Measurements from ENCODE around the gene SYNGR1.

The SYNGR1 gene

DNA sequence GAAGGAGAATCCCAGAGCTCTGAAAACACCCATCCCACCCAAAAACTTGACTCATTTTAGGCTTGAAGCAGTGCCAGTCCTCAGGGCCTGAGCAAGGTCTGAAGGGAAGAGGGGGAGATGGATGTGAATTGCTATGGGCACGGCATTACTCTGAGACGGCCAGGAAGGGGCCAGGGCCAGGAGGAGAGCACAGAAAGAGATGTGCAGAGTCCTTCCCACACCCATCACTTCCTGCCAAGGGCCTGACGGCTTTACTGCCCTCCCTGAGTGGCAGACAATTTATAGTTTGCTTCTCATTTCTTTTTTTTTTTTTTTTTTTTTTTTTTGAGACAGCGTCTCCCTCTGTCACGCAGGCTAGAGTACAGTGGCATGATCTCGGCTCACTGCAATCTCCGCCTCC is 72.3 kb downstream of the SYNGR1 start:
- no peak for DNase-seq (ENCODE audit: low spot score)
- in situ Hi-C loops (cut with MboI; ENCODE audit: low sequenced_read_pairs, unreplicated experiment): no loop called here
- TF ChIP-seq, protein P1, sequence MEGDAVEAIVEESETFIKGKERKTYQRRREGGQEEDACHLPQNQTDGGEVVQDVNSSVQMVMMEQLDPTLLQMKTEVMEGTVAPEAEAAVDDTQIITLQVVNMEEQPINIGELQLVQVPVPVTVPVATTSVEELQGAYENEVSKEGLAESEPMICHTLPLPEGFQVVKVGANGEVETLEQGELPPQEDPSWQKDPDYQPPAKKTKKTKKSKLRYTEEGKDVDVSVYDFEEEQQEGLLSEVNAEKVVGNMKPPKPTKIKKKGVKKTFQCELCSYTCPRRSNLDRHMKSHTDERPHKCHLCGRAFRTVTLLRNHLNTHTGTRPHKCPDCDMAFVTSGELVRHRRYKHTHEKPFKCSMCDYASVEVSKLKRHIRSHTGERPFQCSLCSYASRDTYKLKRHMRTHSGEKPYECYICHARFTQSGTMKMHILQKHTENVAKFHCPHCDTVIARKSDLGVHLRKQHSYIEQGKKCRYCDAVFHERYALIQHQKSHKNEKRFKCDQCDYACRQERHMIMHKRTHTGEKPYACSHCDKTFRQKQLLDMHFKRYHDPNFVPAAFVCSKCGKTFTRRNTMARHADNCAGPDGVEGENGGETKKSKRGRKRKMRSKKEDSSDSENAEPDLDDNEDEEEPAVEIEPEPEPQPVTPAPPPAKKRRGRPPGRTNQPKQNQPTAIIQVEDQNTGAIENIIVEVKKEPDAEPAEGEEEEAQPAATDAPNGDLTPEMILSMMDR (IDR thresholded peaks at IDR 0.05; ENCODE audit: borderline replicate concordance, control extremely low read depth, extremely low read depth, insufficient read depth, missing control alignments): no peak

DNA sequence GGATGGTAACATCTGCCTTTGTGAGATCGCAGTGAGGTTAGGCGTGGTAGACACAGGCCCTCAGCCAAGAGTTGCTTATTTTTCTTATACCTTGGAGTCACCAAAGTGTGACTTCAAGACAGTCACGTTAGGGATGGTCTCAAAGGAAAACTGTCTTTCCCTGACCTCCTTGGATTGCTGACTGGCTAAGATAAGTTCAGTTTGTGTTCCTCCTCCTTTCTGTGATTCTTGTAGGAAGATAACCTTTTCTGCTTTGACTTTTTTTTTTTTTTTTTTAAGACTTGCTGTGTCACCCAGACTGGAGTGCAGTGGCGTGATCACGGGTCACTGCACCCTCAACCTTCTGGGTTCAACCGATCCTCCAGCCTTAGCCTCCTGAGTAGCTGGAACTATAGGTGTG is 72.9 kb downstream of the SYNGR1 start:
- TF ChIP-seq, protein P1 (IDR thresholded peaks at IDR 0.05; ENCODE audit: borderline replicate concordance, control extremely low read depth, extremely low read depth, insufficient read depth, missing control alignments): no peak
- DNase-seq (ENCODE audit: low spot score): no peak
- in situ Hi-C loops (cut with MboI; ENCODE audit: low sequenced_read_pairs, unreplicated experiment): no loop called here

DNA sequence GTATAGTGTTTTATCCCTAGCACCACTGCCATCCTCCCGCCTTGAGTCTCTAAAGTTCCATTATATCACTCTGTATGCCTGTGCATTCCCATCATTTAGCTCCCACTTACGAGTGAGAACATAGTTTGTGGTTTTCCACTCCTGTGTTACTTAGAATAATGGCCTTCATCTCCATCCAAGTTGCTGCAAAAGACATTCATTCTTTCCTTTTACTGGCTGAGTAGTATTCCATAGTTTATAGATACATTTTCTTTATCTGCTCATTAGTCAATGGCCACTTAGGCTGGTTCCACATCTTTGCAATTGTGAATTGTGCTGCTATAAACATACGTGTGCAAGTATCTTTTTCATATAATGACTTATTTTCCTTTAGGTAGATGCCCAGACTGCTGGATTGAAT is 74.2 kb downstream of the SYNGR1 start:
- in situ Hi-C loops (cut with MboI; ENCODE audit: low sequenced_read_pairs, unreplicated experiment): no loop called here
- DNase-seq (ENCODE audit: low spot score): no peak
- TF ChIP-seq, protein P1 (IDR thresholded peaks at IDR 0.05; ENCODE audit: borderline replicate concordance, control extremely low read depth, extremely low read depth, insufficient read depth, missing control alignments): no peak

DNA sequence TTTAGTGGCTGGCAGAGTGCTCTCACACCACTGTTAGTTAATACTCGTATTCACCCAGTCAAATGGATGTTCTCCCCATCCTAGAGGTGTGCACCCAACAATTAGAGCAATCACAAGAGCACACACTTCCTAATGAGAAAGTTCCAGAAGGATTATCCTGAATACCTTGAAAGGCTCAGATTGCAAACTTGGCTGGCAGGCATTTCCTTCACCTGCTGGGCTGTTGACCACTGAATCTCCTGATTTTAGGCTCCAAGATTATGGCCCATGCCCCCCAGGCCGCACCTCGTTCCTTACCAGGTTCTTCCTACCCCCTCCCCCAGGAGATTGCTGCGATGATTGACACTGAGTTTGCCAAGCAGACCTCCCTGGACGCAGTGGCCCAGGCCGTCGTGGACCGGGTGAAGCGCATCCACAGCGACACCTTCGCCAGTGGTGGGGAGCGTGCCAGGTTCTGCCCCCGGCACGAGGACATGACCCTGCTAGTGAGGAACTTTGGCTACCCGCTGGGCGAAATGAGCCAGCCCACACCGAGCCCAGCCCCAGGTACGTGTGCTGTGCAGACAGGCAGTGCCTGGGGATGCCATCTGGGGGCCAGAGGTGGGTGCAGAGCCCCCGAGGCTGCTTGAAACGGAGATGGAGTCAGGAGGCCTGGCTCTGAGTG is 76.7 kb downstream of the SYNGR1 start:
- TF ChIP-seq, protein P1 (IDR thresholded peaks at IDR 0.05; ENCODE audit: borderline replicate concordance, control extremely low read depth, extremely low read depth, insufficient read depth, missing control alignments): no peak
- in situ Hi-C loops (cut with MboI; ENCODE audit: low sequenced_read_pairs, unreplicated experiment): no loop called here
- DNase-seq (ENCODE audit: low spot score): no peak

DNA sequence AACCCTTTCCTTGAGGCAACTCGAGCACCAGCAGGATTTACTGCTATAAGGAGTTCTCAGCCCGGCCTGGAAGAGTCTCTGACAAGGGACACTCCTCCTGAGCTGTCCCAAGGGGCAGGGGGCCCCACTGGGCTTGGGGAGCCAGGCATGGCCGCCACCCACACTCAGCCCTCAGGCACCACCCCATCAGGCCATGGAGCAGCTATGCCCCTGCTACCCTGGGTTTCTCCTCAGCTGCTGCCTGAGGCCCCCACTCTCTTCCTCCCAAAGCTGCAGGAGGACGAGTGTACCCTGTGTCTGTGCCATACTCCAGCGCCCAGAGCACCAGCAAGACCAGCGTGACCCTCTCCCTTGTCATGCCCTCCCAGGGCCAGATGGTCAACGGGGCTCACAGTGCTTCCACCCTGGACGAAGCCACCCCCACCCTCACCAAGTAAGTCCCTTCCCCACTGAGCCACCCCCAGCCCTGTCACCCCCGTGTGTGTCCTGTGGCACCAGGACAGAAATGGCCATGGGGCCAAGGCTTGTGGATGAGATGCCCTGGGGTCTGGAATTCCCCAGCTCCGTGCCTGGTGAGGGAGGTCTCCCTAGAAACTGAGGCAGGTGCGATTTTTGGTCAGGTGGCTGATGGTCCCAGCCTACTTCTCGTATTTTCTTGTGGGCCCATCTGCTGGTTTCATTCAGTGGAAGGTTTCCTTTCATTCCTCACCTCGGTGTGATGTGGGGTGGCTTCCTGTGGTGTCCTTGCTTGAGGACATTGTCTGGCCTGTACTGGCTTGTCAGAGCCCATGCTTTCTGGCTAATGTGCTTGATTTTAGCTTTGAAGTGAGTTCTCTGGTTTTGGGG is 78.2 kb downstream of the SYNGR1 start:
- TF ChIP-seq, protein P1 (IDR thresholded peaks at IDR 0.05; ENCODE audit: borderline replicate concordance, control extremely low read depth, extremely low read depth, insufficient read depth, missing control alignments): no peak
- in situ Hi-C loops (cut with MboI; ENCODE audit: low sequenced_read_pairs, unreplicated experiment): no loop called here
- DNase-seq (ENCODE audit: low spot score): no peak

DNA sequence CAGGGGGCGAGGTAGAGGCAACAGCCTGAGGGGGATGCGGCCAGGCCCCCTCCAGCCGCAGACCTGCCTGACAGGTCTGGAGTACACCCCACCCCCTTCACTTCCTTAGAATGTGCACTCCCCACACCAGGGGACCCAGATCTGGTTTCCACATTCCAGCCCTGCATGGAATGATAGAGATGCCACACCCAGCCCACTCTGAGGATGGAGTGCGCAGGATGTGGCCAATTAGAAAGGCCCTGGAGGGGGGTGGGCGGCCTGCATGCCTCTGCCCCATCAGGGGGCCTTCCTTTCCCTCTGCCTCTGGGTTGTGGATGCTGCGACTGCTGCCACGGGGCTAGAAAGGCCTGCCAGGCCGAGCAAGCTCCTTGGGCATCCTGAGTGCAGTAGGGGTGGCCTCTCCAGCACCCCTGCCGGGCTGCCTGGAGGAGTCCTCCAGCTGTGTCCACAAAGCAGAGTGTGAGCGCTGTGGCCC is 78.8 kb downstream of the SYNGR1 start:
- in situ Hi-C loops (cut with MboI; ENCODE audit: low sequenced_read_pairs, unreplicated experiment): no loop called here
- no peak for DNase-seq (ENCODE audit: low spot score)

More for the DNA sequence above, 78.8 kb downstream of the SYNGR1 start:
- TF ChIP-seq, protein P1 (IDR thresholded peaks at IDR 0.05; ENCODE audit: borderline replicate concordance, control extremely low read depth, extremely low read depth, insufficient read depth, missing control alignments): no peak
